Measurements from ENCODE around the gene ABCC8. TPM values are rescaled to one million over a fixed set of nuclear protein-coding genes. Genes with fewer than 3 reads are reported as not detected.

Gene ABCC8
- total and polyA plus RNA-seq, 2 of the 8 experiments (the other 6 are each of a cell fraction or from before 2014, with no cell fraction given): 3.7 to 4.9 TPM

GRCh38 chr11:17477084-17477333 is 364 bp upstream of the ABCC8 start:
- Histone ChIP-seq H2BK20ac (ENCODE audit: low read length) (no peak overlapping the region), H3K23ac (ENCODE audit: insufficient read length) (no peak overlapping the region), H3K4me3 (ENCODE audit: extremely low read depth in 1 of 4, insufficient read depth in 2 of 4, low read depth in 3 of 4, low read length in 4 of 4) (peak overlapping the region; percentile 2 to 89 (median 43); a peak in 6 of 8 replicates), H3K36me3 (ENCODE audit: control insufficient read depth in 2 of 4, insufficient read depth in 4 of 4, low read length in 3 of 4) (no peaks in the 10 kb centered on the region), H4K8ac (ENCODE audit: extremely low read depth, insufficient read depth, low read length) (0 out of 2 replicates have a peak overlapping the region, but pooled peaks have one; percentile 4), H2AFZ (ENCODE audit: low read length) (no peak overlapping the region), H3K27me3 (replicated peaks in 1 of 4; ENCODE audit: control insufficient read depth in 3 of 4, extremely low read depth in 1 of 4, insufficient read depth in 3 of 4, low read length in 3 of 4) (peaks cover 32 to 59% (median 54%) of the 10 kb centered on the region in 4 experiments), H3K27ac (ENCODE audit: low read depth, low read length) (no peak overlapping the region), H2BK12ac (ENCODE audit: low read depth, low read length) (no peak overlapping the region; the same call in 1 of the 2 replicates), H4K20me1 (replicated peaks in 1 of 2; ENCODE audit: control insufficient read depth in 1 of 2, insufficient read depth in 2 of 2, low read length in 2 of 2) (peaks cover 0 to 7% of the 10 kb centered on the region in 2 experiments), H3K9ac (replicated peaks in 1 of 4; ENCODE audit: extremely low read depth in 1 of 4, low read depth in 3 of 4, low read length in 3 of 4) (no peak overlapping the region), H4K91ac (replicated peaks; ENCODE audit: insufficient read length, low read length) (no peak overlapping the region), H3K79me2 (ENCODE audit: control insufficient read depth in 1 of 2, insufficient read depth in 2 of 2, low read length in 2 of 2) (no peaks in the 10 kb centered on the region), H3K23me2 (ENCODE audit: low read depth, low read length) (peaks cover 12% of the 10 kb centered on the region), H3K4me1 (replicated peaks in 1 of 4; ENCODE audit: control insufficient read depth in 3 of 4, insufficient read depth in 4 of 4, low read length in 3 of 4) (peaks cover 4 to 10% (median 8%) of the 10 kb centered on the region in 4 experiments; a peak in 6 of 7 replicates), H3K18ac (ENCODE audit: extremely low read depth, low read length) (no peak overlapping the region), H2BK15ac (ENCODE audit: low read length) (no peak overlapping the region), H3K79me1 (ENCODE audit: low read depth, low read length) (no peaks in the 10 kb centered on the region), H3K56ac (replicated peaks; ENCODE audit: insufficient read length, low read depth, low read length) (no peak overlapping the region), H4K5ac (ENCODE audit: insufficient read length, low read depth, low read length) (no peak overlapping the region), H3K4ac (replicated peaks; ENCODE audit: insufficient read length, low read depth, low read length) (no peak overlapping the region), H3K14ac (ENCODE audit: insufficient read length) (no peak overlapping the region), H3K4me2 (ENCODE audit: insufficient read depth in 1 of 2, low read depth in 2 of 2, low read length in 2 of 2) (peak overlapping the region; percentile 71 to 92), H2BK5ac (ENCODE audit: low read depth, low read length) (no peak overlapping the region; the same call in 1 of the 2 replicates), H2AK5ac (ENCODE audit: low read depth, low read length) (no peak overlapping the region), H3K9me3 (ENCODE audit: insufficient read depth in 2 of 2, low read depth in 1 of 2, low read length in 1 of 2) (no peaks in the 10 kb centered on the region), H2BK120ac (replicated peaks; ENCODE audit: low read depth, low read length) (no peak overlapping the region)
- FAIRE-seq (no peak), DNase-seq (ENCODE audit: low read depth in 1 of 2, low spot score in 2 of 2) (no peak)
- 22% methylated on average over 4 of the region's 9 CpGs; no CpG with 5 or more reads in 1 of the 2 experiments for WGBS, 2 experiments (ENCODE audit: extremely low coverage in 1 of 2, insufficient coverage in 1 of 2, insufficient read length in 1 of 2, insufficient replicate concordance in 2 of 2, low coverage in 1 of 2, low lambda C conversion rate in 2 of 2, missing lambda C conversion rate in 1 of 2)
- ChIA-PET CTCF (ENCODE audit: partially characterized antibody) (interaction anchor here (1.1 to 10.1 kb wide), 6 partner anchors 9 to 93 kb away, joined by 3 to 111 read pairs (median 10); no protein-coding TSS in a partner anchor), POLR2A (ENCODE audit: partially characterized antibody) (interaction anchor here (0.6 to 1.9 kb wide), 4 partner anchors 13 to 88 kb away, joined by 3 to 6 read pairs (median 4); partner anchors contain the start of gene KCNJ11)
